ENCODE measurements around the gene S100A16.
A peak's percentile ranks its signal among the peaks of the same experiment; 100 is the strongest.

Gene S100A16

DNA sequence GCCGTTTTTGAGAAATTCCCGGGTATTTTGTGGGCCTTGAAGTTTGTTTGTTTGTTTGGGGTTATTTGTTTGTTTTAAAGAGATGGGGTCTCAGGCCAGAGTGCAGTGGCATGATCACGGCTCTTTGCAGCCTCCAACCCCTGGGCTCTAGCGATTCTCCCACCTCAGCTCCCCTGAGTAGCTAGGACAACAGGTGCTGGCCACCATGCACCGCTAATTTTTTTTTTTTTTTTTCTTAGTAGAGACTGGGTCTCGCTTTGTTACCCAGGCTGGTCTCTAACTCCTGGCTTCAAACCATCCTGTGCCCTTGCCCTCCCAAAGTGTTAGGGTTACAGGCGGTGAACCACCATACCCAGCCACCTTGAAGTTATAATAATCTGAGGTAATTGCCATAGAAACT, 22.9 kb upstream of the S100A16 start:
- no peak for DNase-seq

DNA sequence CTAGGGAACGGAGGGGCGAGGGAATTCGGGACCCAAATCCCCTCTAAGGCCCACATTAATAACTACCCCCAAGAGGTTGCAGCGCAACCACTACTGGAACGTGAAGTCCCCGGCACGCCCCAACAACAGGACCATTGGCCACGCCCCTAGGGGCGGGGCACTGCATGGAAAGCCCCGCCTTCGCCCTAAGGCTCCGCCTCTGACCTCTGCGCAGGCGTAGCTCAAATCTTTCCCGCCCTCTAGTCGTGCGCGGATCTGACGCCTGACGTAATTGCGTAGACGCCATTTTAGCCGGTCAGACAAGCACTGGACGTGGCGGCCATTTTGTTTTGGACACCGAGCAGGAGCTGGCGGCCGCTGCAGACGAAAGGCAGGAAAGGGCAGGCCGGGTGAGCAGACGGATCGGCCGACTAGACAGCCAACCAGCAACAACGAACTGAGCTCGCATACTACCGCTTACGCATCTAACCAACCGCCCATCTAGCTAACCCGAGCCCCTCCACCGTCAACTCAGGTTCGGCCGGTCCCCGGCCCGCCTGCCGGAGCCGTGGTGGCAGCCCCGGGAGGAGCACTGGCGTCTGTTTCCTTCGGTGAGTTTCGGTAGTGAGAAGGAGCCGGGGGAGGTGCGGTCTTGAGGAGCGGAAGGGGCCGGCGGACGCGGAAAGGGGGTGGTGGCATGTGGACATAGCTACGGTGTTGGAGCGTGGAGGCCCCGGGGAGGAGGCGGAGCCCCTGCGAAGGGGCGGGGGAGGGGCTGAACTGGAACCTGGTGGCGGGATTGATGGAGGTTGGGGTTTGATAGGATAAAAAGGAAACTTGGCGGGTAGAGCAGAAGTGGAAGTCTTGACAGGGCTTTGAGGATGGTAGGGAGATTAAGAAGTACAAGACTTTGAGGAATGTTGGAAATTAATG, 21.1 kb upstream of the S100A16 start, which contains the start of gene CHTOP:
Gene CHTOP (plus strand): TSS at position 313 of the 912 bp plus-strand sequence. CDS start 2,523 bp downstream, outside the sequence.
- DNase-seq = peak; percentile 97

- DNase-seq = no peak
Measured at GRCh38 chr1:153633161-153633753, 20.3 kb upstream of the S100A16 start.

DNA sequence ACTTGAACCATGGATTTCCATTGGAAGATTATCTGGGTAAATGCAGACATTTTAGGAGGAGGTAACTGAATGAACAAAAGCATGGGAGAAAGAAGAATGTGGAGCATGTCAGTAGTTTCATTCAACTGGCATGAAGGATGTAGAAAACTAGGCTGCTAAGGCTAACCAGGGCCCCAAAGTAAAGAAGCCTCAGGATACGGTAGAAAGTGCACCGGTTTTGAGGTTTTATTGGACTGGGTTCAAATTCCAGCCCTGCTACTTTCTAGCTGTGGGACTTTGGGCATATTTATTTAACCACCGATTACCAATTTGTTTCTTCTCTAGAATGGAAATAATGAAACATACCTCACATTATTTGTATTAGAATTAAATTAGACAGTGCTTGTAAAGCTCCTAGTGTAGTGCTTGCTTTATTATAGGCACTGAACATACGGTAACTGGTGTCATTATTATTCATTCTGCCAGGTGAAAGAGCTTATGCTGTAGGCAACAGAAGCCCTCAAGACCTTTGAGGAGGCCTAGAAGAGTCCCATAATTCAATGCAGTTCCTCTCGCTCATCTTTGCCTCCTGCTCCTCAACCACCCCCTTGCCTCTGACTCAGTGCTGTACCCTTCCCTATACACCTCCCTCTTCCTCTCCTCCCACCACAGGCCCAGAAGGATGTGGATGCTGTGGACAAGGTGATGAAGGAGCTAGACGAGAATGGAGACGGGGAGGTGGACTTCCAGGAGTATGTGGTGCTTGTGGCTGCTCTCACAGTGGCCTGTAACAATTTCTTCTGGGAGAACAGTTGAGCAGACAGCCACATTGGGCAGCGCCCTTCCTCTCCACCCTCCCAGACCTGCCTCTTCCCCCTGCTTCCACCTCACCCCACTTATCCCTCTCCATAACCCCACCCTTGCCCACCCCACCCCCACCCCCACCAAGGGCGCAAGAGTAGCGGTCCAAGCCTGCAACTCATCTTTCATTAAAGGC, 18.4 kb upstream of the S100A16 start:
- DNase-seq = no peak

GRCh38 chr1:153630384-153630783, 17.4 kb upstream of the S100A16 start:
- no peak for DNase-seq

- DNase-seq = no peak
Measured at GRCh38 chr1:153629971-153630370, 17.0 kb upstream of the S100A16 start.

DNA sequence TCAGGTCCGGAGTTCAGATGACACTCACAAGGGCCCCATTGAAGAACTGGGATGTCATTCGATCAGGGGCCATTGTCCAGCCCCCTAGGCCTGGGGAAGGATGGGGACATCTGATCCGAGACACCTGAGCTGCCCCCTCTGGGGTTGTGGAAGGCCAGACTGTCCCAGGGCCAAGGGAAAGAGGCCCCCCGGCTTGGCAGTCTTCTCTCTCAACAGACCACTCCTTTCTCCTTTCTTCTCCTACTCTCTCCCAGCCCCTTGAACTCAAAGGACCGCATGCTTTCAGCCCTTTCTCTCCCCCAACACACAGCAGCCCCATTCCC, 16.4 kb upstream of the S100A16 start:
- DNase-seq = no peak

DNA sequence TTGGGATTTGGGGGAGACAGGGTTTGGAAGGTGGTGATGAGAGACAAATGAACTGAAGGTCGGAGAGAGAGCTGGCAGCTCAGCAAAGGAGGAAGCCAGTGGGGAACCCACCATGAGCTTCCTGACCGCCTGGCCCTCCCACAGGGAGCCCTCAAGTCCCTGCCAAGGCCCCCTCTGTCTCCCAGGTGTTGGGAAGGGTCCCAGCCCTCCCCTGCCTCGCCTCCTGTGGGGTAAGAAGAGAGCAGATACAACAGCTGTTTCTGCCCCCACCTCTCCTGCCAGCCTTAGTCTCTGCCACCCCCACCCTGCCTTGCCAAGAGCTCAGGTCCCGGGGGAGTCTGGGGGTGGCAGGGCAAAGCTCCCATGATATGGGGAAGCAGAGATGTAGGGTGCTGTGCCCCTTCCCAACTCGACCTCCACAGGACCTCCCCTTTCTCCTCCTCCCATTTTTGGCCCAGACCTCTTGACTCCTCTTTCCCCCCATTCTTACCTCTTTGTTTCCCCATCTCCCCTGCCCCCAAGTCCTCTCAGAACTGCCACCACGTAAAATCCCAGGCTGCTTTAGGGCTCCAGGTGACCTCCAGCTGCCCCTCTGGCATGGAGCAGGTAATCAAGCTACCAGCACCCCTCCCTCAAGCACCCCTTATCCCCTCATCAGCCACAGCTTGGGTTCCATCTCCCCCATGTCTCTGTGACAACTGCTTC, 15.9 kb upstream of the S100A16 start:
- DNase-seq = no peak

- DNase-seq = no peak
Measured at GRCh38 chr1:153627715-153628626, 15.0 kb upstream of the S100A16 start, which contains the start of gene S100A1. Gene S100A1, plus strand, starts transcription at chr1:153628434. Its CDS starts 2,088 bp downstream, at chr1:153630522.

GRCh38 chr1:153626904-153627714, 14.2 kb upstream of the S100A16 start, which contains the start of gene S100A13:
Gene S100A13, minus strand, starts transcription at chr1:153627505. Its CDS starts 1,033 bp downstream, at chr1:153626472.
- no peak for DNase-seq

DNA sequence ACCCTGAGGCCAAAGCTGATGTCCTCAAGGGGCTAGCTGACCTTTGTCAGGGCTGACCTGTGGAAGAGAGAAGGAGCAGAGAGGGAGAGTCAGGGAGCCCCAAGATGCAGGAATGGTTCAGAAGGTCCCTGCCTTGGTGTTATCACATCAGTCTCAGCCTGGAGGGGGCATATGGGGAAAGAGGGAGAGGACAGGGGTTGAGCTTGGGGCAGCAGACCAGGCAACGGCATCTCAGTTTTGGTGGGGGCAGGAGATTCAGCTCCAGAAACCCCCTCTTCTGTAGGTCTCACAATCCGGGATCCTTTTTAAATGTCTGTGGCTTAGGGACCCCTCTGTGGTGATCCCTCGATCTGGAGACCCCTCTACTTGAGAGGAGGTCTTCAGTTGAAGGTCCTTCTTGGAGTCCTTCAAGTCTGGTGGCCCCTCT, 13.6 kb upstream of the S100A16 start:
- DNase-seq = no peak

DNA sequence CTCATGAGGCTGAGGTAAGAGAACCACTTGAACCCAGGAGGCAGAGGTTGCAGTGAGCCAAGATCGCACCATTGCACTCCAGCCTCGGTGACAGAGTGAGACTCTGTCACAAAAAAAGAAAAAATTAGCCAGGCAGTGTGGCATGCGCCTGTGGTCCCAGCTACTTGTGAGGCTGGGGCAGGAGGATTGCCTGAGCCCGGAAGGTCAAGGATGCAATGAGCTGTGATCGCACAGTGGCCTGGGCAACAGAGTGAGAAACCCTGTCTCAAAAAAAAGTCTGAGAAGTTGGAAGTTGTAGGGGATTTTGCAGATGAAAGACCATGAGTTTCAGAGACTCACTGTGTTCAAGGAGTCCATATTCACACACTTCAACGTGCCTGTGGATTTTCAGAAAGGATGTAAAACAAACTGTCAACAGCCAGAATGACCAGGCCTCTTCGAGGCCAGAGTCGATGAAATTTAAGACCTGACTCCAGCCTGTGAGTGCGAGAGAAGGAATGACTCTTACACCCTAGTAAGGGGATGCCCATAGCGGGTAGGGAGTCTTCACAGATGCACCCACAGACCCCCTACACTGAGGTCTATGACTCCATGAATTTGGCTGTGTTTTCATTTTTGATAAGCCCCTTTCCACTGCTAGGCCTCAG, 12.2 kb upstream of the S100A16 start:
- no peak for DNase-seq

DNA sequence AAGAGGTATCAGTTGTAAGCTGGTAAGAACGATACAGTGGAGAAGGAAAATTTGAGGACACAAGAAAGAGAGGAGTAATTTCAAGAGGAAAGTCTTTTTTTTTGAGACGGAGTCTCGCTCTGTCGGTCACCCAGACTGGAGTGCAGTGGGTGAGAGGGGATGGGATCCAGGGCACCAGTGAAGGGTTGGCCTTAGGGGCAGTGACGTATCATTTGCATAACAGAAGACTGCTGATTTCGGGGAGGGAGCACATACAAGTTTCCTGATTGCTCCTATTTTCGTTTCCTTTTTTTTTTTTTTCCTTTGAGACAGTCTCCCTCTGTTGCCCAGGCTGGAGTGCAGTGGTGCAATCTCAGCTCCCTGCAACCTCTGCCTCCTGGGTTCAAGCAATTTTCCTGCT, 10.2 kb upstream of the S100A16 start:
- no peak for DNase-seq

DNA sequence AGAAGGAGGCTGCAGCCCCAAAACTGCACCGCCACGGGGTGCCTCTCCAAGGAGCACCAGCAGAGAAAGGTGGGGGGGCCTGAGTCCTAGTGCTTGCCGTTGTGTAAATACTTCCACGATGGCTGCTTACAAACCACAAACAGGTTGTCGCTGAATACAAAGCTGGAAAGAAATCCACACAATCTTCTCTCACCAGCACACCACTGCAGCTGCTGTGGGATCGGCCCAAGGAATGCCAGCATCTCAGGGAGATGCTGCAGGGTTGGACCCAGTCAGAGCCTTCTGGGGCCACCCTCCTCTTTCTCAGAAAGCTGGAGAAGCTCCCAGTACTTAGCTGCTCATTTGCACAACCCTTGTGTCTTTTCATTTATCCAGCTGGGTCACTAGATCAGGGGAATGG, 6.2 kb upstream of the S100A16 start:
- DNase-seq = no peak

DNA sequence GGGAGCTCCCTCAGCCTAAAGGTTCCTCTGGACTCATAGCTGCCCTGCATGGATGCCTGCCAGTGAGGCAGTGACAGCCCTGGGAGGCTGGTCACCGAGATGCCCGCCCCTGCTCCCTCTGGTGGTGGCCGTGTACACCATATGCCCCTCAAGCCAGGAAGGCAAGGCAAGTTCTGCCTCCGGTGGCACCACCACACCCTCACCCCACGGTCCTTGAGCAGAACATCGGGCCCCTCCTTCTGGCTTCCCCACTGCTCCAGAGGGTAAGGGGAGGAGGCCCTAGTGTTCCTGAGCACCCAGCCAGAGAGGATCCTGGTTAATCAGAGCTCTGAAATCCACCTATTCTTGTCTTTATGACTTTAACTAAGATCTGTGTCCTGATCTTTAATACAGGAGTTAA, 4.7 kb upstream of the S100A16 start:
- no peak for DNase-seq

GRCh38 chr1:153616917-153617311, 4.0 kb upstream of the S100A16 start:
- no peak for DNase-seq

- no peak for DNase-seq
Measured at GRCh38 chr1:153616144-153616916, 3.4 kb upstream of the S100A16 start, which contains the start of gene S100A14. Gene S100A14, minus strand, starts transcription at chr1:153616325. Its CDS starts 467 bp downstream, at chr1:153615858.

- no peak for DNase-seq
Measured at GRCh38 chr1:153615406-153615805, 2.5 kb upstream of the S100A16 start.

DNA sequence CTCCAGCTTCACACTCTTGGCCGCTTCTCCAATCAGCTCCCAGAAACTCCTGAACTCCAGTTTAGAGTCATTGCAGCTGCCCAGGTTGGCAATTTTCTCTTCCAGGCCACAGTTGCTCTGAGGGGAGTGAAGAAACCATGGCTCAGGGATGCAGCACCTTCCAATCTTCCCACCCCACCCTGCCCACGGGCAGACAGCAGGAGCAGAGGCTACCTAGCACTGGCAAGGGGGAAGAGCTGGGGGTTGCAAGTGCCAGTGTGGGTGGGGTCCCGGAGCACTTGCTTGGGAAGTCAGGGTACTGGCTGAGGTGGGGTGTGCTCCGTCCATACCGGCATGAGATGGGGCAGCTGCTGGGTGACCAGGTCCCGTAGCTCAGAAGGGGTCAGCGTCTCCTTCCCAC, 2.0 kb upstream of the S100A16 start:
- DNase-seq = no peak
